ENCODE results near the gene ABCC9.

Gene ABCC9

DNA sequence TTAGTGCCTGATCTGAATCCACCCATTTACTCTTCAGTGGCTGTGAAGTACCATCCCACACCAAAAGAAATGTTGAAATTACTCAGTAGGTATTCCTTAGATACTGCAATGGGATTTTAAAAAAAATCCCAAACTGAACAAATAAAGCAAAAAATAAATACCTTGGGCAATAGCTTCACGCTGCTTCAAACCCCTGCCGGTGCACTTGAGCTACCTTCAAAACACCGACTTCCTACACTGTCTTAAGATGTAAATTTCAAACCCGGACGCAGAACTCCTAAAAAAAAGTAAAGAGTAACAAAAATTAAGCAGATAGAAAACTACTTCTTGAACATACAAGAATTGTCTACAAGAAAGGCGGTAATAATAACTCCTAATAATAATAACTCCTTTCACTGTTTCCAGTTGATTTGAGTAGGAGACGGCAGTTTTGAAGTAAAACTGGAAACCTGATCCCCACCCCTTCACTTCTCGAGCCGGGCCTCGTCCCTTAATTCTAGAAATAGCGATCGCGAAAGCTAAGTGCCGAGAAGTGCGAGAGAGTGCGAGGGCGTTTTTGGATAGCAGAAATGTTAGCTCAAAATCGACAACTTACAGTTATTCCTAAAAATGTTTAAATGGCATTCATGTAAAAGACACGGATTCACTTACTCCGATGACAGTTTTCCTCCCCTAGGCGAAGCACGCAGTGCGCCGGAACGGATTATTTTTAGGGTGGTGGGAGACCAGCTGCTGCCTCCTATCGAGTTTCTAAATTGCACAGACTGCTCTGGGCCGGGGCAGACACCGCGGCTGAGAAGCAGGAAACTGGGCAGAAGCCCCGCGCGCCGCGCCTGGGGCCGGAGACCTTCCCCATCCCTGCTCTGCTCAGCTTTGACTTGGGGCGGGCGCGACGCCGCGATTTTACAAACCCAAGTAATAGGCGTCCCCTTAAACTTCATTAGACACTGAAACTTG lies at the start of gene ABCC9:
Gene ABCC9 (minus strand): TSS at position 878 of the 957 bp plus-strand sequence. CDS start 4,752 bp downstream, outside the sequence.
- DNase-seq (ENCODE audit: low read depth in 2 of 2): no peak

DNA sequence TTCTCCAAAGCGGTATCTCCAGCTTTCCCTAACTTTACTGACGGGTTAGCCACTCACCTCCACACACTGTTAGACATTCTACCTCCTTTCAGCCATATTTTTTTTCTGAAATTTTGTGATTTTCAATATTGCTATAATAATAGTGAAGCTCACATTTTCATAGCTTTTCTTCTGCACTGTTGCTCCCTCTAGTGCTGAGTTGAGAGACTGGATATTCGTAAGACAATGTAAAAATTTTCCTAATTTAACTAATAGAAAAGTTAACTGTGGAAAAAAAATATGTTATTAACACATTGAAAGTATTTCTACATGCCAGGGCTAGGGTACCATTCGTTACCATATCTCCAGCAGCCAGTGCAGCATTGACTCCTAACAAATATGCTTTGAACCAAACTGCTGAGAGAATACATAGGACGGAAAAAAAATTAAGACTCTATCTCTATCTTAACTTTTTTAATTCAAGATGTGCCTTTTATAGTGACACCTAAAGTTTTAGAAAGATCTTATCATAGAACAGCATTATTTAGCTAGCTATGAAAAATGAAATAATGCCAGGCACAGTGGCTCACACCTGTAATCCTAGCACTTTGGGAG lies 48.7 kb upstream of the ABCC9 start:
- DNase-seq (ENCODE audit: low read depth in 2 of 2): peak; percentile 2 to 3

DNA sequence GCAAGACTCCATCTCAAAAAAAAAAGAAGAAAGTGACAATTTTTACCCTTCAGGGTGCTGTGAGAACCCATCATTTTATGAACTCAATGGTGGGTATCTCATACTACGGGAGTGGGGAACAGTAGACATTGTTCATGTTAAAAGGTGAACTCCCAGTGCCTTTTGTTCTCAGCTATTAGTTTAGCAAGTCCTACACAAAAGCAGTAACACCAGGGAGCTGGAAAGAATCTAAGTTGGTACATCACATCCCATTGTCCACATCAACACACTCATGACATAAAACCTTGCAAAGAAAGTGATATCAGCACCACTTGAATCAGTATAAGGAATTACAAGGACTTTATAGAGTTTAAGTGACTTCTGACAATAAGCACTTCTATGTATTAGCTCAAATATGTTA lies 47.4 kb upstream of the ABCC9 start:
- no peak for DNase-seq (ENCODE audit: low read depth in 2 of 2)

DNA sequence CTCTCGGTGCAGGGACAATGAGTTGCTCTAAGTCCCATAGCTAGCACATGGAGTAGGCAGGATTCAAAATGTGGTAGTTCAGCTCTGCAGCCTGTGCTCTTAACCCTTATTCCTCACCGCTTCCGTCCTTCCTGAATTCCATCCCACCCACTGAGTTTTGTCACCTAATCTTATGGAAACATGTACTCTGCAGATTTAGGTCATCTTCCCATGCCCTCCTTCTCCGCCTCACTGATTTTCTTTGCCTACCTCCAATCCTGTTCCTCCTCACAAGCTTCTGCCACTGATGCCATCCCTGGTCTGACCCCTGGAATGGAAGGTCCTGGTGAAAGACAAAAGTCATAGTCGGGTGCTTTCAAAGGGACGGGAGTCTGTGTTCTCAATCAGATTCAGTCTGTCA lies 46.5 kb upstream of the ABCC9 start:
- DNase-seq (ENCODE audit: low read depth in 2 of 2): no peak

DNA sequence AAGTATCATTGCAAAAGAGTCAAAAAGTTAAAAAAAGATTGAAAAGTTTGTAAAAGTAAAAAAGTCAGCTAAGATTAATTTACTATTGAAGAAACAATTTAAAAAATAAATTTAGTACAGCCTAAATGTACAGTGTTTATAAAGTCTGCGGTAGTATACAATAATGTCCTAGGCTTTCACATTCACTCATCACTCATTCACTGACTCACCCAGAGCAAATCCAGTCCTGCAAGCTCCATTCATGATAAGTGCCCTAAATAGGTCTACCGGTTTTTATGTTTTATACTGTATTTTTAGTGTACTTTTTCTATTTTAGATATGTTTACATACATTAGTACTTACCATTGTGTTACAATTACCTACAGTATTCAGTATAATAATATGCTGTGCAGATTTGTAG lies 43.9 kb upstream of the ABCC9 start:
- no peak for DNase-seq (ENCODE audit: low read depth in 2 of 2)

DNA sequence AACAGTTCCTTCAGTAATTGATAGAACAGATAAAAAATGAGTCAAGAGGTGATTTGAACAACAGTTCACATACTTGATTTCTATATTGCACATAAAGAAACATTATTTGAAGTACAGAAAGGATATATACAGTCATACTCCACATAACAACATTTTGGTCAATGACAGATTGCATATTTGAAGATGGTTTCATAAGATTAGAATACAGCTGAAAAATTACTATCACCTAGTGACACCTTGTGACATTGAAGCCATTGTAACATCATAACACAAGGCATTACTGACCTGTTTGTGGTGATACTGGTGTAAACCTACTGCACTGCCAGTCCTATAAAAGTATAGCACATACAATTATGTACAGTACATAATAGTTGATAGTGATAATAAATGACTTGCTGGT lies 43.1 kb upstream of the ABCC9 start:
- DNase-seq (ENCODE audit: low read depth in 2 of 2): no peak

DNA sequence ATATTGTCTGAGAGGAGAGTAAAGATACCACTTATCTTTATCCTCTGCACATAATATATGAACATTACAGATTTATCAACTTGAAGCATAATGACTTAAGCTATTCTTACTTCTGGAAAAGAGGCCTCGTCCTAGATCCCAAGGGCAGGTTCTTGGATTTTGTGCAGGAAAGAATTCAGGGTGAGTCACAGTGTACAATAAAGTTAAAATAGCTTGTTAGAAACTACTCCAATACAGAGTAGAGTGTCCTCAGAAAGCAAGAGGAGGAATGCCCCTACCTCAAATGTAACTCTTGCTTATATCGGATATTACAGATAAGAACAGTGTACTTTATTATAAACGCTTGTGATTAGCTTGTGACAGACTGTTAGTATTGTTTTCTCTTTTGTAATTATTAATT lies 41.9 kb upstream of the ABCC9 start:
- DNase-seq (ENCODE audit: low read depth in 2 of 2): no peak

DNA sequence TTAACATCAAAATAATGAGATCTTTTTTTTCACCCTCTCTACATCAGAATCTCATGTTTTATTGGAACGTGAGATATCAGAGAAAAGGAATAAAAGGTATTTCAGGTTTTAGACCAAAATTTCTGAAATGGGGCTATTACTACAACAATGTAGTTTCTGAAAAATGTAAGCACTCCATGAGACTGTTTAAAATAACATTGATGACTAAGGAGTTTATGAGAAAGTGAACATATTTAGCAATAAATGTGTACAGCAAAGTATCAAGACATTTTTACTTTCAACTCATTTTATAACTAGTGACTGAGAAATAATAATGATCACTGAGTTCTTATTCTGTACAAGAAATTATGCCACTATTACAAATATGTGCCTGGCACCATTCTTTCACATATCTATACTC lies 39.3 kb upstream of the ABCC9 start:
- DNase-seq (ENCODE audit: low read depth in 2 of 2): no peak

DNA sequence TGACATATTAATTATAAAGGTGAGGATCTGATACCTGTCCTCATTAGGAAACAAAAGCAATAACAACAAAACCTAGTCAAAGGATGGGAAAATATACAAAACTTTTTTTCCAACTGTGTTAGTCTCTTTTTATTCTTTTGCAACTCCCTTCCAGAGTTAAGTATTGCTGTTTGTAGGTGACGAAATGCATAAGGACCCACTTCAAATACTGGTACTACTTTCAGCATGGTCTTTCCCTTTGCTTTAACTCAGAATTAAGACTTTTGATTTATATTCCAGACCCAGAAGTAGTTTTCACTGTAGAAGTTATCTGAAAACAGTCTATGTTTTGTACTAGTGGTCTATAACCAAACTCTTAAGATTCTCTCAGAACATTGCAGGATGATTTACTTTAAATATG lies 34.1 kb upstream of the ABCC9 start:
- DNase-seq (ENCODE audit: low read depth in 2 of 2): no peak

DNA sequence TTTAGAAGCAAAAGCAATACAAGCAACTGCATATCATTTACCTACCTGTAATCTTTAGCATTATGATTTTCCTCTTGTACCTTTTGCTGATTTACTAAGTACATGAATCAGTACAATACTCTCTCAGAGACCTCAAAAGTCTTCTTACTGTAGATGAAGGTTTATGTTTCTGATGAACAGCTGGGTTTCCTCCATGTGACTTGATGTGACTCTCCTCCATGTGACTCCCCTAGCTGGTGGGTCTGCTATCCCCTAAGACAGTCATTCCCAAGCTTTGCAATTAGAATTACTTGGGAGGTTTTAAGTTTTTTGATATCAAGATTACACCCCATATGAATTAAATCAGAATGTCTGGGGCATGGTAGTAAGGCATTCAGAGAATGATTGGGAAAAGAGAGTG lies 32.0 kb upstream of the ABCC9 start:
- DNase-seq (ENCODE audit: low read depth in 2 of 2): no peak

DNA sequence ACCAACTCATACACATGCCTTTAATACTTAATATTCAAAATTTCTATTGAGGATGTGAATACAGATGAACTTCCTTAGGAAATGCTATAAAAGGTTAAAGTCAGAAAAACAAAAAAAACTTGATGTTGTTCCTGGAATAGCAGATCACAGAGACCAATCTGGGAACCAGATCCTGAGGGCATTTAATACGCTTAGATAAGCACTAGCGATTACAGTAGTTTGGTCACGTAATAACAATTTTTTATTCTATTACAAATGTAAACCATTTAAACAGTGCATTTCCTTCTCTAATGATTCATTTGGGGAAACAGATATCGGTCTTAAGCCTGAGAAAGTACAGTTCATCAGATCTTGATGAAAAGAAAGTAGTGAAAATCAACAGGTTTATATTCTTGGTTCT lies 30.8 kb upstream of the ABCC9 start:
- DNase-seq (ENCODE audit: low read depth in 2 of 2): no peak

DNA sequence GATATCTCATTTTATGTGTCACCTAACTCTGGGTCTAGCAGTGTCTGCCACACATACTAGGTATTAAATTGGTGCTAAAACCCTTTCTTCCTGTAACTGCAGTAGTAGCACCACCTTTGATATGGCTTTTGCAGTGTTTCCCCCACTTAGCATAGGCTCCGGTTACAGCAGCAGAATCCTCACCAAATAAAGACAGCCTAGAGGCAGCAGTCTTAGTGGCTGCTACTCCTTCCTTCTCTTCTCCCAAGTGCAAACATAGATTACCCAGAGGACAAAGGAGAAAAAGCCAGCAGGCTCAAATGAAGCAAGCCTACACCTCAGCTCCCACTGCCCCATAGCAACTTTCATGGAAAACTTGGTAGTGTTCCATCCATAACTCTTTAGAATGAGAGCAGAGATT lies 30.1 kb upstream of the ABCC9 start:
- no peak for DNase-seq (ENCODE audit: low read depth in 2 of 2)

DNA sequence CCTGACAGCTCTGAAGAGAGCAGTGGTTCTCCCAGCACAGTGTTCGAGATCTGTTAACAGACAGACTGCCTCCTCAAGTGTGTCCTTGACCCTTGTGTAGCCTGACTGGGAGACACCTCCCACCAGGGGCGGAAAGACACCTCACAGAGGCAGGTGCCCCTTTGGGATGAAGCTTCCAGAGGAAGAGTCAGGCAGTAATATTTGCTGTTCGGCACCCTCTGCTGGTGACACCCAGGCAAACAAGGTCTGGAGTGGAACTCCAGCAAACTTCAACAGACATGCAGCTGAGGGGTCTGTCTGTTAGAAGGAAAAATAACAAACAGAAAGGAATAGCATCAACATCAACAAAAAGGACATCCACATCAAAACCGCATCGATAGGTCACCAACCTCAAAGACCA lies 21.6 kb upstream of the ABCC9 start:
- DNase-seq (ENCODE audit: low read depth in 2 of 2): no peak

DNA sequence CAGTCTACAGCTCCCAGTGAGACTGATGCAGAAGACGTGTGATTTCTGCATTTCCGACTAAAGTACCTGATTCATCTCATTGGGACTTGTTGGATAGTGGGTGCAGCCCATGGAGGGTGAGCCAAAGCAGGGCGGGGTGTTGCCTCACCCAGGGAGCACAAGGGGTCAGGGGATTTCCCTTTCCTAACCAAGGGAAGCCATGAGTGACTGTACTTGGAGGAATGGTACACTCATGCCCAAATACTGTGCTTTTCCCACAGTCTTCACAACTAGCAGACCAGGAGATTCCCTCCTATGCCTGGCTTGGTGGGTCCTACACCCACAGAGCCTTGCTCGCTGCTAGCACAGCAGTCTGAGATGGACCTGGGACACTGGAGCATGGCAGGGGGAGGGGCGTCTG lies 21.0 kb upstream of the ABCC9 start:
- no peak for DNase-seq (ENCODE audit: low read depth in 2 of 2)

DNA sequence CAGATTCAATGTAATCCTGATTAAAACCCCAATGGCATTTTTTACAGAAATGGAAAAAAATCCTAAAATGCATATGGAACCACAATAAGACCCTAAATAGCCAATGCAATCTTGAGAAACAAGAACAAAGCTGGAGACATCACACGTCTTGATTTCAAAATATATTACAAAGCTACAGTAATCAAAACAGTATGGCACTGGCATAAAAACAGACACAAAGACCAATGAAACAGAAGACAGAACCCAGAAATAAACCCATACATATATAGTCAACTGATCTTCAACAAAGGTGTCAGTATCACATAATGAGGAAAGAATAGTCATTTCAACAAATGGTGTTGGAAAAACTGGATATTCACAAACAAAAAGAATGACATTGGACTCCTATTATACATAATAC lies 9.4 kb upstream of the ABCC9 start:
- no peak for DNase-seq (ENCODE audit: low read depth in 2 of 2)

DNA sequence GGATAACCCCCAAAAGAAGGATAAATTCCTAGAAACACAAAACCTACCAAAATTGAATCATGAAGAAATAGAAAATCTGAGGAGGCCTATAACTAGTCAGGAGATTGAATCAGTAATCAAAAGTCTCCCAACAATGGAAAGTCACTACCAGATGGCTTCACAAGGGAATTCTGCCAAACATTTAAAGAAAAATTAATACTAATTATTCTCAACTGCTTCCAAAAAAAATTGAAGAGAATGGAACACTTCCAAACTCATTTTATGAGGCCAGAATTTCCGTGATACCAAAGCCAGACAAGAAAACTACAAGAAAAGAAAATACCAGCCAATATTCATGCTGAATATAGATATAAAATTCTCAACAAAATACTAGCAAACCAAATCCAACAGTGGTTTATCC lies 7.8 kb upstream of the ABCC9 start:
- no peak for DNase-seq (ENCODE audit: low read depth in 2 of 2)

DNA sequence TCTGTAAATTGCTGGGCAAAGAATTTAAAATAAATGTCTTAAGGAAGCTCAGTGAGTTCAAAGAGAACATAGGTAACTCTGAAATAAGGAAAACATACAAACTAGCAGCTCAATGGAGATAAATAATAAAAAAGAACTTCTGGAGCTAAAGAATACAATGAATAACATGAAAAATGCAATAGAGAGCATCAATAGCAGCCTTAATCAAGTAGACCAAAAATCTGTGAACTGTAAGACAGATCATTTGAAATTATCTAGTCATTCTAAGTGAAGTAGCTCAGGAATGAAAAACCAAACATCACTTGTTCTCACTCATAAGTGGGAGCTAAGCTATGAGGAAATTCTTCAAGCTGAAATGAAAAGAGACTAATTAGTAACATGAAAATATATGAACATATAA lies 5.8 kb upstream of the ABCC9 start:
- DNase-seq (ENCODE audit: low read depth in 2 of 2): no peak

DNA sequence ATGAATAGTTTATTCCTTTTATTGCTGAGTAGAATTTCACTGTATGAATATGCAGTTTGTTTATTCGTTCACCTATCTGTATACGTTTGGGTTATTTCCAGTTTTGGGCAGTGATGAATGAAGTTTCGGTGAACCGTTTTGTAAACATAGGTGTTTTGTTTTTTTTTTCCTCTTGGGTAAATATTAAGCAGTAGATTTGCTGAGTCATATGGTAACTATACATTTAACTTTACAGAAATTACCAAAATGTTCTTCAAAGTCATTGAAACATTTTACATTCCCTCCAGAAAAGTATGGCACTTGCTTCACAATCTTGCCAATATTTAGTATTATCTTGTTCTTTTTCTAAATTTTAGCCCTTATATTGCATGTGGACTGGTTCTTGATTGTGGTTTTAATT lies 3.8 kb upstream of the ABCC9 start:
- DNase-seq (ENCODE audit: low read depth in 2 of 2): no peak

DNA sequence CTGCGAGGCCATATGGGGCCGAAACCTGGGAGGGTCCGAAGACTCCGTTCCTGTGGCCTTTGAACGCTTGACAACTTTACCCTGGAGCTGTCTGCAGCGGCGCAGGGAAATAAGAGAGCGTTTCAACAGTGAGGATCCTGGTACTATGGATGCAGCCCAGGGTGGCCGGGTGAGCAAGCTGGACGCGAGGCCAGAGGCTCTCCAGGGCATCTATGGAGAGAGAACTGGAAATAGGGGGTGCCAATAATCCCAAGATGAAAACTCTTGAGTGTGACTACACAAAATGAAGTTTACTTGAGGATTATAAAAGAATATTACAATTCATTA lies 1.1 kb upstream of the ABCC9 start:
- DNase-seq (ENCODE audit: low read depth in 2 of 2): no peak

DNA sequence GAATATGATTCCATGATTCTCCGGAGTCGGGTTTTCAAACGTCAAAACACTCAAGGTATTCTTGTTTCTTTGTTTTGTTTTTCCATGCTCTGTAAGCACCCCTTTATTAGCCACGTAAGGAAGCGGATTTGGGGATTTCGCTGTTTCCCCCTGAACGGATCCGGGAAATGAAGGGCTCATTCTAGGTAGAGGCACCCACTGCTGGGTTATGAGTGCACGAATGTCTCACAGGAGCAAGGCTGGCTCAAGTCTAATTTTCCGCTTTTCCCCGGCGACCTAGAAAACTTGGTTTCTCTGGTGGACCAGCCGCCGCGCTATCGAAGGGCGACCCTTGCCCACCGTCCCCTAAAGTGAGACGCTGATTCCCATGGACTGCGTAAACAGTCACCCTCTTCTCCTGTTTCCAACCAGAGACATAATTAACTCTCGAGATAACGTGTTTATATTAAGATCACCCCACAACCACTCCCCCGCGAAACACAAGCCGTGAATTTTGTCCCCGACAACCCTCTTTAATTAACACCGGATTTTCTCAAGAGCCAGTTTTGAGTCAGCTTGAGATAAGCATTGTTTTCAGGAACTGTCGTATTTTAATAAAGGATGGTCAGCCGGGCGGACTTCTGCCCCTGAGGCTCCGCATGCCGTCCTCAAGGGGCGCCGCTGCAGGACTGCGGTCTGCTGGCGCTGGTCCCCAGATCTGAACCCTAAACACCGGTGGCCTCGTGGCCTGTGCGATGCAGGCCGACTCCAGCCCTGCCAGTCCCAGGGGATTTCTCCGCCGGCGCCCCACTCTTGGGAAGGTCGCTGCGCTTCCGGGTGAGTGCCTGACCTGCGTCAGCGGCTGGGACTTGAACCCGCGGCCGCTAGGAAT lies 515 bp upstream of the ABCC9 start:
- no peak for DNase-seq (ENCODE audit: low read depth in 2 of 2)

DNA sequence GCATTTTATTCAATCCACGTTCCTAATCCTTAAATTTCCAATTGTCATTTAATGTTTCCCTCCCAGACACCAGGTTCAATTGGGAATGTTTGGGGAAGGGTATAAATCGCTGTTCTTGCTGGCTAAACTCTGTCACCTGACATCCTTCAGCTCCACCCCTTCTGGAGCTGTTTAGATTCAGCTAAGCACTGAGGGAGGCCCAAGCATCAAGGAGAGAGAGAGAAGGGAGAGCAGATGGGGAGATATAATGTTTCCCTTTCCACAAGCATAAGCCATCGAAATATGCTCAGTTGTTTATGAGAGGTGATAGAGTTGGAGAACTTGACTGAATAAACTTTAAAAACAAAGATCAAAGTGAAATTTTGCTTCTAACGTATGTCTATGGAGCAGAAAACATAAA lies 1.8 kb downstream of the ABCC9 start:
- DNase-seq (ENCODE audit: low read depth in 2 of 2): no peak

DNA sequence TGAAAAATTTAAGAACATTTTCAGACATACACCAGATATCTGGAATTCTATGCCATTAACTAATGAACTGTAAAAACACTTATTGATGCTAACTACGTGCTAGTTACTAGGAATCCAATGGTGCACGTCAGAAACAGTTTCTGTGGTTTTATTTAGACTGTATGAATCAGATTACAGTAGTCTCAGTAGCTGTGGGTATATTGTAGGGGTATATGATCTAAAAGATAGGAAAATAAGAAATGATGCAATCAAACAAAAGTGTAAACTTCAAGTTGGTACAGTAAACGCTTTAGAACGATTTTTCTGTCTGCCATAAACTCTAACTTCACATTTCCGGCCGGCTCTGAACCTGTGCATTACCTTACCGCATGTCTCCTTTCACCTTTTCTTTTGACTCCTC lies 2.3 kb downstream of the ABCC9 start:
- DNase-seq (ENCODE audit: low read depth in 2 of 2): no peak

DNA sequence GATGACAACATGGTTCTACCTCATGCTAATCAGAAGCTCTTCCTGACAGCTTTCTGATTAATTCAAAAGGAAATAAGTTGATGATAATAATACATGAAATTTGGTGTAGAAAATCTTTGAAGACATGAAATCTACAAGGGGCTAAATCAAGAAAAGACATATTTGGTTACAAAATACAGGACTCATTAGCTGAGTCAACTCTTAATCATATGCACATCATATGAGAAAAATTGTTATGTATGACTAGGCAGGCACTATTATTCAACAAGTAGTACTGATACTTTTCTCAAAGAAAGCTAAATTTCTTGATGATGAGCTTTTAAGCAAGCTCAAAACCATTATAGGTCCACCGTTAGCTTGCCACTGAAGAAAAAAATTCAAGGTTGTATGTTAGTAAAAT lies 7.1 kb downstream of the ABCC9 start:
- no peak for DNase-seq (ENCODE audit: low read depth in 2 of 2)

Measured in fibroblast of skin of left biceps (primary cell).